ENCODE results near the gene RSRC1.

DNA sequence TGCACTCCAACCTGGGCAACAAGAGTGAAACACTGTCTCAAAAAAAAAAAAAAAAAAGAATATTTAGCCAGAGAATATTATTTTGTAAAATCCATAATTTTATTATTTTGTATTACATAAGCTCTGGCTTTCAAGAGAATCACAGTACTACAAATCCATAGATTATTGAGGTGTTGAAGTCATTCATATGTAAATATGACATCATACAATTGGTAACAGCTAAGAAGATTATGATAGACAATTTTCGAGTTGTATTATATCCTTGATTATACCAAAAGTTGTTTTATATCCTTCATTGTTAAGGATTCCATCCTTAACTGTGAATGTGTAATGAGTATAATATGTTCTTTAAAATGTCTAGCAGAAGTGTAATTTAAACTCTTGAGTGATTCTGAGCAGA is 464.8 kb downstream of the RSRC1 start:
- TF ChIP-seq, protein P1, sequence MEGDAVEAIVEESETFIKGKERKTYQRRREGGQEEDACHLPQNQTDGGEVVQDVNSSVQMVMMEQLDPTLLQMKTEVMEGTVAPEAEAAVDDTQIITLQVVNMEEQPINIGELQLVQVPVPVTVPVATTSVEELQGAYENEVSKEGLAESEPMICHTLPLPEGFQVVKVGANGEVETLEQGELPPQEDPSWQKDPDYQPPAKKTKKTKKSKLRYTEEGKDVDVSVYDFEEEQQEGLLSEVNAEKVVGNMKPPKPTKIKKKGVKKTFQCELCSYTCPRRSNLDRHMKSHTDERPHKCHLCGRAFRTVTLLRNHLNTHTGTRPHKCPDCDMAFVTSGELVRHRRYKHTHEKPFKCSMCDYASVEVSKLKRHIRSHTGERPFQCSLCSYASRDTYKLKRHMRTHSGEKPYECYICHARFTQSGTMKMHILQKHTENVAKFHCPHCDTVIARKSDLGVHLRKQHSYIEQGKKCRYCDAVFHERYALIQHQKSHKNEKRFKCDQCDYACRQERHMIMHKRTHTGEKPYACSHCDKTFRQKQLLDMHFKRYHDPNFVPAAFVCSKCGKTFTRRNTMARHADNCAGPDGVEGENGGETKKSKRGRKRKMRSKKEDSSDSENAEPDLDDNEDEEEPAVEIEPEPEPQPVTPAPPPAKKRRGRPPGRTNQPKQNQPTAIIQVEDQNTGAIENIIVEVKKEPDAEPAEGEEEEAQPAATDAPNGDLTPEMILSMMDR (IDR thresholded peaks at IDR 0.05; ENCODE audit: control extremely low read depth in 1 of 3, insufficient read depth in 1 of 3, low read depth in 1 of 3, low read length in 3 of 3): no peak
- no peak for TF ChIP-seq EZH2 (IDR thresholded peaks at IDR 0.05; ENCODE audit: low read depth, low read length, severe bottlenecking)
- TF ChIP-seq POLR2AphosphoS5 (IDR thresholded peaks at IDR 0.05; ENCODE audit: low read depth, low read length): no peak
- no peak for TF ChIP-seq POLR2A (IDR thresholded peaks at IDR 0.05; ENCODE audit: control extremely low read depth in 1 of 2, low read depth in 2 of 2, low read length in 2 of 2)
- TF ChIP-seq EP300 (IDR thresholded peaks at IDR 0.05; ENCODE audit: borderline replicate concordance in 1 of 2, low read depth in 2 of 2, low read length in 2 of 2): no peak
- no peak for TF ChIP-seq TAF1 (IDR thresholded peaks at IDR 0.05; ENCODE audit: low read depth, low read length)
- TF ChIP-seq, protein P2, sequence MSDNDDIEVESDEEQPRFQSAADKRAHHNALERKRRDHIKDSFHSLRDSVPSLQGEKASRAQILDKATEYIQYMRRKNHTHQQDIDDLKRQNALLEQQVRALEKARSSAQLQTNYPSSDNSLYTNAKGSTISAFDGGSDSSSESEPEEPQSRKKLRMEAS (IDR thresholded peaks at IDR 0.05): no peak
- no peak for TF ChIP-seq TCF12 (IDR thresholded peaks at IDR 0.05; ENCODE audit: low read depth, low read length)
- no peak for TF ChIP-seq TEAD4 (IDR thresholded peaks at IDR 0.05; ENCODE audit: low read depth, low read length)
- TF ChIP-seq NRF1 (IDR thresholded peaks at IDR 0.05; ENCODE audit: low read depth, low read length): no peak
- TF ChIP-seq CEBPB (IDR thresholded peaks at IDR 0.05; ENCODE audit: low read depth, low read length): no peak
- TF ChIP-seq TBP (IDR thresholded peaks at IDR 0.05; ENCODE audit: low read depth, low read length): no peak

Data from H1 (cell line).